ENCODE data around the gene MXI1.
"Not testable (repeated sequence)": the region's sequence is repeated elsewhere in the genome, so short reads cannot be mapped to it uniquely, and the experiment has no call there.

Gene MXI1

GRCh38 chr10:110324201-110324804 lies 116.9 kb downstream of the MXI1 start:
- no peak for DNase-seq

GRCh38 chr10:110324805-110325280 lies 117.4 kb downstream of the MXI1 start:
- DNase-seq = no peak

GRCh38 chr10:110326351-110327032 lies 119.1 kb downstream of the MXI1 start:
- DNase-seq = peak; percentile 90

- DNase-seq = no peak
These were observed 120.0 kb downstream of the MXI1 start for GRCh38 chr10:110327262-110327914.

GRCh38 chr10:110330675-110331074 lies 123.3 kb downstream of the MXI1 start:
- no peak for DNase-seq

- DNase-seq = not testable (repeated sequence)
These were observed 123.9 kb downstream of the MXI1 start for GRCh38 chr10:110331226-110331795.

- no peak for DNase-seq
These were observed 126.8 kb downstream of the MXI1 start for GRCh38 chr10:110334061-110334656.

GRCh38 chr10:110335314-110336064 lies 128.1 kb downstream of the MXI1 start:
- DNase-seq = no peak

- peak; percentile 98 for DNase-seq
These were observed 128.8 kb downstream of the MXI1 start for GRCh38 chr10:110336111-110336721.

All from fibroblast of skin of right quadriceps (primary cell).